ENCODE measurements around the gene C4BPB.

Gene C4BPB

GRCh38 chr1:207076181-207076955, 12.3 kb upstream of the C4BPB start:
- H3K4me3 ChIP-seq (ENCODE audit: control insufficient read depth, low read depth, low read length): no peak overlapping the region
- no peak for DNase-seq (ENCODE audit: low read depth)
- TF ChIP-seq CTCF (IDR thresholded peaks at IDR 0.05; ENCODE audit: control insufficient read depth, insufficient read depth, low read depth, low read length, missing control alignments): no peak

GRCh38 chr1:207077012-207077411, 11.6 kb upstream of the C4BPB start:
- no peak for DNase-seq (ENCODE audit: low read depth)
- no peak for TF ChIP-seq CTCF (IDR thresholded peaks at IDR 0.05; ENCODE audit: control insufficient read depth, insufficient read depth, low read depth, low read length, missing control alignments)
- no peak overlapping the region for H3K4me3 ChIP-seq (ENCODE audit: control insufficient read depth, low read depth, low read length)

- peak; percentile 52 for DNase-seq (ENCODE audit: low read depth)
- peak; percentile 92 for TF ChIP-seq CTCF (IDR thresholded peaks at IDR 0.05; ENCODE audit: control insufficient read depth, insufficient read depth, low read depth, low read length, missing control alignments)
- no peak overlapping the region for H3K4me3 ChIP-seq (ENCODE audit: control insufficient read depth, low read depth, low read length)
These were observed 10.9 kb upstream of the C4BPB start for GRCh38 chr1:207077470-207078377.

- H3K4me3 ChIP-seq (ENCODE audit: control insufficient read depth, low read depth, low read length): no peak overlapping the region
- DNase-seq (ENCODE audit: low read depth): no peak
- no peak for TF ChIP-seq CTCF (IDR thresholded peaks at IDR 0.05; ENCODE audit: control insufficient read depth, insufficient read depth, low read depth, low read length, missing control alignments)
These were observed 10.0 kb upstream of the C4BPB start for GRCh38 chr1:207078578-207079132.

GRCh38 chr1:207079706-207080241, 8.9 kb upstream of the C4BPB start:
- no peak for DNase-seq (ENCODE audit: low read depth)
- no peak for TF ChIP-seq CTCF (IDR thresholded peaks at IDR 0.05; ENCODE audit: control insufficient read depth, insufficient read depth, low read depth, low read length, missing control alignments)
- no peak overlapping the region for H3K4me3 ChIP-seq (ENCODE audit: control insufficient read depth, low read depth, low read length)

GRCh38 chr1:207081088-207081487, 7.6 kb upstream of the C4BPB start:
- H3K4me3 ChIP-seq (ENCODE audit: control insufficient read depth, low read depth, low read length): no peak overlapping the region
- no peak for TF ChIP-seq CTCF (IDR thresholded peaks at IDR 0.05; ENCODE audit: control insufficient read depth, insufficient read depth, low read depth, low read length, missing control alignments)
- DNase-seq (ENCODE audit: low read depth): no peak

Data from AG09309 (cell line).